ENCODE data around the gene GNPTG.

DNA sequence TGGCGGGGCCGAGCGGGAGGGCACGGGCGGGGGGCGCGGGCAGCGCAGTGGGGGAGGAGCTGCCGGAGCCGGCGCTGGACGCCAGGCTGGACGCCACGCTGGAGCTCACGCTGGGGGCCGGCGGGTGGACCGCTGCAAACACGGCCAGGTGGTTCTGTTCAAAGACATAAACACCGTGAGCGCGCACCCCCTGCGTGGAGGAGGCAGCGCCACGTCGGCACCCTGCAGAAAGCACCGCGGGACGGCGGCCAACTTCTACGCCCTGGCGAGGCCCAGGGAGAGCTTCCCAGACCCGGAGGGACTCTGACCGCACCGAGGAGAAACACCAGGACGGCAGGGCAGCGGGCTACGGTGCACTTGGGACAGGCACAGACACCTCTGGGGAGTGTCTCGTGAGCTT, 33.5 kb downstream of the GNPTG start:
- TF ChIP-seq, protein P1, sequence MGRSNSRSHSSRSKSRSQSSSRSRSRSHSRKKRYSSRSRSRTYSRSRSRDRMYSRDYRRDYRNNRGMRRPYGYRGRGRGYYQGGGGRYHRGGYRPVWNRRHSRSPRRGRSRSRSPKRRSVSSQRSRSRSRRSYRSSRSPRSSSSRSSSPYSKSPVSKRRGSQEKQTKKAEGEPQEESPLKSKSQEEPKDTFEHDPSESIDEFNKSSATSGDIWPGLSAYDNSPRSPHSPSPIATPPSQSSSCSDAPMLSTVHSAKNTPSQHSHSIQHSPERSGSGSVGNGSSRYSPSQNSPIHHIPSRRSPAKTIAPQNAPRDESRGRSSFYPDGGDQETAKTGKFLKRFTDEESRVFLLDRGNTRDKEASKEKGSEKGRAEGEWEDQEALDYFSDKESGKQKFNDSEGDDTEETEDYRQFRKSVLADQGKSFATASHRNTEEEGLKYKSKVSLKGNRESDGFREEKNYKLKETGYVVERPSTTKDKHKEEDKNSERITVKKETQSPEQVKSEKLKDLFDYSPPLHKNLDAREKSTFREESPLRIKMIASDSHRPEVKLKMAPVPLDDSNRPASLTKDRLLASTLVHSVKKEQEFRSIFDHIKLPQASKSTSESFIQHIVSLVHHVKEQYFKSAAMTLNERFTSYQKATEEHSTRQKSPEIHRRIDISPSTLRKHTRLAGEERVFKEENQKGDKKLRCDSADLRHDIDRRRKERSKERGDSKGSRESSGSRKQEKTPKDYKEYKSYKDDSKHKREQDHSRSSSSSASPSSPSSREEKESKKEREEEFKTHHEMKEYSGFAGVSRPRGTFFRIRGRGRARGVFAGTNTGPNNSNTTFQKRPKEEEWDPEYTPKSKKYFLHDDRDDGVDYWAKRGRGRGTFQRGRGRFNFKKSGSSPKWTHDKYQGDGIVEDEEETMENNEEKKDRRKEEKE (IDR thresholded peaks at IDR 0.05) = no peak
- TF ChIP-seq, protein P2, sequence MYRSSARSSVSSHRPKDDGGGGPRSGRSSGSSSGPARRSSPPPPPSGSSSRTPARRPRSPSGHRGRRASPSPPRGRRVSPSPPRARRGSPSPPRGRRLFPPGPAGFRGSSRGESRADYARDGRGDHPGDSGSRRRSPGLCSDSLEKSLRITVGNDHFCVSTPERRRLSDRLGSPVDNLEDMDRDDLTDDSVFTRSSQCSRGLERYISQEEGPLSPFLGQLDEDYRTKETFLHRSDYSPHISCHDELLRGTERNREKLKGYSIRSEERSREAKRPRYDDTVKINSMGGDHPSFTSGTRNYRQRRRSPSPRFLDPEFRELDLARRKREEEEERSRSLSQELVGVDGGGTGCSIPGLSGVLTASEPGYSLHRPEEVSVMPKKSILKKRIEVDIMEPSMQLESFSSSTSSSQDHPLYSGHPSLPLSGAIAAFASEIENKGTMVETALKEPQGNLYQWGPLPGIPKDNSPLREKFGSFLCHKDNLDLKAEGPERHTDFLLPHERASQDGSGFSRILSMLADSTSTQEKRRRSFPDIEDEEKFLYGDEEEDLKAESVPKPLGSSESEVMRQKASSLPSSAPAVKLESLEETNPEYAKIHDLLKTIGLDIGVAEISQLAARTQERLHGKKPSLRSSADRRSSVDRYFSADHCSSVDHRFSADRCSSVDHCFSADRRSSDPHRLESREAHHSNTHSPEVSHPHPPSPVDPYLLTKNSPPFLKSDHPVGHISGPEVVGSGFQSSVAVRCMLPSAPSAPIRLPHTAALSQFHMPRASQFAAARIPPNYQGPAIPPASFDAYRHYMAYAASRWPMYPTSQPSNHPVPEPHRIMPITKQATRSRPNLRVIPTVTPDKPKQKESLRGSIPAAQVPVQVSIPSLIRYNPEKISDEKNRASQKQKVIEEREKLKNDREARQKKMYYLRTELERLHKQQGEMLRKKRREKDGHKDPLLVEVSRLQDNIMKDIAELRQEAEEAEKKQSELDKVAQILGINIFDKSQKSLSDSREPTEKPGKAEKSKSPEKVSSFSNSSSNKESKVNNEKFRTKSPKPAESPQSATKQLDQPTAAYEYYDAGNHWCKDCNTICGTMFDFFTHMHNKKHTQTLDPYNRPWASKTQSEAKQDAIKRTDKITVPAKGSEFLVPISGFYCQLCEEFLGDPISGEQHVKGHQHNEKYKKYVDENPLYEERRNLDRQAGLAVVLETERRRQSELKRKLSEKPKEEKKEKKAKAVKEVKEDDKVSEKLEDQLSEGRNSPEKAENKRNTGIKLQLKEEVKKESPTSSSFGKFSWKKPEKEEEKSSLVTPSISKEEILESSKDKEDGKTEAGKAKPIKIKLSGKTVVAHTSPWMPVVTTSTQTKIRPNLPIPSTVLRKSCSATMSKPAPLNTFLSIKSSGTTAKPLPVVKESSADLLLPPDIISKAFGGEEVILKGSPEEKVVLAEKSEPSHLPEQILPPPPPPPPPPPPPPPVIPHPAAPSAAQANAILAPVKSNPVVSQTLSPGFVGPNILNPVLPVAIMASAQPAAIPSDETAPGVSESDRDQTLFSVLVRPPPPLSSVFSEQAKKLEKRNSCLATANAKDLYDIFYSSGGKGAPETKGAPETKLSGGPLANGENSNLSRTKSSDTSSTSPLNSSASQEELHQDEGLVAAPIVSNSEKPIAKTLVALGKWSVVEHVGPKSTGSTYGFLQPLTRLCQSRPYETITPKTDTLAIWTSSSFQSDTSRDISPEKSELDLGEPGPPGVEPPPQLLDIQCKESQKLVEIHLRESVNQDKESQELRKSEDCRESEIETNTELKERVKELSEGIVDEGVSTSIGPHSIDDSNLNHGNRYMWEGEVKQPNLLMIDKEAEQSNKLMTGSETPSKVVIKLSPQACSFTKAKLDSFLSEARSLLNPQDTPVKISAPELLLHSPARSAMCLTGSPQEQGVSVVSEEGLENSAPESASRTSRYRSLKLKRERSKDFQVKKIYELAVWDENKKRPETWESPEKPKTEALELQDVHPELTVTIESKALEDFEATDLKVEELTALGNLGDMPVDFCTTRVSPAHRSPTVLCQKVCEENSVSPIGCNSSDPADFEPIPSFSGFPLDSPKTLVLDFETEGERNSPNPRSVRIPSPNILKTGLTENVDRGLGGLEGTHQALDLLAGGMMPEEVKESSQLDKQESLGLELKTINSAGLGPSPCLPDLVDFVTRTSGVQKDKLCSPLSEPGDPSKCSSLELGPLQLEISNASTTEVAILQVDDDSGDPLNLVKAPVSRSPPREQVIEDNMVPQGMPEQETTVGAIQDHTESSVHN (CRISPR knock-in tag; IDR thresholded peaks at IDR 0.05) = no peak
- TF ChIP-seq ZNF543 (CRISPR knock-in tag; IDR thresholded peaks at IDR 0.05) (no peak), SIN3A (IDR thresholded peaks at IDR 0.05; ENCODE audit: borderline replicate concordance, low read depth, low read length) (no peak), TAF1 (CRISPR knock-in tag; IDR thresholded peaks at IDR 0.05) (no peak), NAIF1 (CRISPR knock-in tag; IDR thresholded peaks at IDR 0.05; ENCODE audit: borderline replicate concordance) (no peak)
- TF ChIP-seq, protein P3, sequence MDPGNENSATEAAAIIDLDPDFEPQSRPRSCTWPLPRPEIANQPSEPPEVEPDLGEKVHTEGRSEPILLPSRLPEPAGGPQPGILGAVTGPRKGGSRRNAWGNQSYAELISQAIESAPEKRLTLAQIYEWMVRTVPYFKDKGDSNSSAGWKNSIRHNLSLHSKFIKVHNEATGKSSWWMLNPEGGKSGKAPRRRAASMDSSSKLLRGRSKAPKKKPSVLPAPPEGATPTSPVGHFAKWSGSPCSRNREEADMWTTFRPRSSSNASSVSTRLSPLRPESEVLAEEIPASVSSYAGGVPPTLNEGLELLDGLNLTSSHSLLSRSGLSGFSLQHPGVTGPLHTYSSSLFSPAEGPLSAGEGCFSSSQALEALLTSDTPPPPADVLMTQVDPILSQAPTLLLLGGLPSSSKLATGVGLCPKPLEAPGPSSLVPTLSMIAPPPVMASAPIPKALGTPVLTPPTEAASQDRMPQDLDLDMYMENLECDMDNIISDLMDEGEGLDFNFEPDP (CRISPR knock-in tag; conservative IDR thresholded peaks at IDR 0.05) = no peak
